ENCODE measurements around the gene EIF4B.
"Not testable (repeated sequence)": the region's sequence is repeated elsewhere in the genome, so short reads cannot be mapped to it uniquely, and the experiment has no call there.

The EIF4B gene

GRCh38 chr12:52980650-52981423 lies 25.4 kb upstream of the EIF4B start:
- Histone ChIP-seq H3K9ac (ENCODE audit: insufficient read length, low read depth) (no peak overlapping the region), H3K36me3 (ENCODE audit: insufficient read depth, insufficient read length, low read length) (no peaks in the 10 kb centered on the region), H3K4me3 (ENCODE audit: insufficient read length, low read depth) (no peak overlapping the region), H3K4me1 (ENCODE audit: insufficient read depth, insufficient read length) (peaks cover 11% of the 10 kb centered on the region), H3K9me3 (ENCODE audit: insufficient read depth, low read length) (no peaks in the 10 kb centered on the region), H3K27me3 (ENCODE audit: insufficient read depth, insufficient read length) (no peaks in the 10 kb centered on the region)
- TF ChIP-seq ZNF274 (IDR thresholded peaks at IDR 0.05; ENCODE audit: low read depth, low read length) (no peak), YY1 (IDR thresholded peaks at IDR 0.05; ENCODE audit: insufficient read depth, insufficient read length) (no peak), SUZ12 (IDR thresholded peaks at IDR 0.05; ENCODE audit: extremely low read depth, insufficient read depth, insufficient read length) (no peak)
- DNase-seq (ENCODE audit: low read depth, low spot score) = peak; percentile 97

- no peak for TF ChIP-seq YY1 (IDR thresholded peaks at IDR 0.05; ENCODE audit: insufficient read depth, insufficient read length)
- TF ChIP-seq SUZ12 (IDR thresholded peaks at IDR 0.05; ENCODE audit: extremely low read depth, insufficient read depth, insufficient read length) = no peak
- no peak for TF ChIP-seq ZNF274 (IDR thresholded peaks at IDR 0.05; ENCODE audit: low read depth, low read length)
- H3K9me3 ChIP-seq (ENCODE audit: insufficient read depth, low read length) = no peaks in the 10 kb centered on the region
- peaks cover 3% of the 10 kb centered on the region for H3K4me1 ChIP-seq (ENCODE audit: insufficient read depth, insufficient read length)
- H3K36me3 ChIP-seq (ENCODE audit: insufficient read depth, insufficient read length, low read length) = no peaks in the 10 kb centered on the region
- no peak overlapping the region for H3K4me3 ChIP-seq (ENCODE audit: insufficient read length, low read depth)
- DNase-seq (ENCODE audit: low read depth, low spot score) = no peak
- H3K9ac ChIP-seq (ENCODE audit: insufficient read length, low read depth) = no peak overlapping the region
- H3K27me3 ChIP-seq (ENCODE audit: insufficient read depth, insufficient read length) = no peaks in the 10 kb centered on the region
These were observed 22.1 kb upstream of the EIF4B start for GRCh38 chr12:52984136-52984535.

- TF ChIP-seq ZNF274 (IDR thresholded peaks at IDR 0.05; ENCODE audit: low read depth, low read length) (no peak), YY1 (IDR thresholded peaks at IDR 0.05; ENCODE audit: insufficient read depth, insufficient read length) (no peak), SUZ12 (IDR thresholded peaks at IDR 0.05; ENCODE audit: extremely low read depth, insufficient read depth, insufficient read length) (no peak)
- no peaks in the 10 kb centered on the region for H3K27me3 ChIP-seq (ENCODE audit: insufficient read depth, insufficient read length)
- DNase-seq (ENCODE audit: low read depth, low spot score) = no peak
These were observed 17.4 kb upstream of the EIF4B start for GRCh38 chr12:52988898-52989297.

GRCh38 chr12:52990206-52990605 lies 16.1 kb upstream of the EIF4B start:
- Histone ChIP-seq H3K9ac (ENCODE audit: insufficient read length, low read depth) (no peak overlapping the region), H3K27me3 (ENCODE audit: insufficient read depth, insufficient read length) (no peaks in the 10 kb centered on the region), H3K9me3 (ENCODE audit: insufficient read depth, low read length) (no peaks in the 10 kb centered on the region), H3K36me3 (ENCODE audit: insufficient read depth, insufficient read length, low read length) (no peaks in the 10 kb centered on the region), H3K4me1 (ENCODE audit: insufficient read depth, insufficient read length) (peaks cover 9% of the 10 kb centered on the region), H3K4me3 (ENCODE audit: insufficient read length, low read depth) (no peak overlapping the region)
- no peak for TF ChIP-seq YY1 (IDR thresholded peaks at IDR 0.05; ENCODE audit: insufficient read depth, insufficient read length)
- DNase-seq (ENCODE audit: low read depth, low spot score) = no peak

More at GRCh38 chr12:52988898-52989297, 17.4 kb upstream of the EIF4B start:
- Histone ChIP-seq H3K9me3 (ENCODE audit: insufficient read depth, low read length) (no peaks in the 10 kb centered on the region), H3K36me3 (ENCODE audit: insufficient read depth, insufficient read length, low read length) (no peaks in the 10 kb centered on the region), H3K4me1 (ENCODE audit: insufficient read depth, insufficient read length) (peaks cover 9% of the 10 kb centered on the region), H3K9ac (ENCODE audit: insufficient read length, low read depth) (no peak overlapping the region), H3K4me3 (ENCODE audit: insufficient read length, low read depth) (no peak overlapping the region)

GRCh38 chr12:52992240-52992639 lies 14.0 kb upstream of the EIF4B start:
- not testable (repeated sequence) for H3K27me3 ChIP-seq (ENCODE audit: insufficient read depth, insufficient read length); H3K4me3 ChIP-seq (ENCODE audit: insufficient read length, low read depth); DNase-seq (ENCODE audit: low read depth, low spot score); H3K9ac ChIP-seq (ENCODE audit: insufficient read length, low read depth); H3K9me3 ChIP-seq (ENCODE audit: insufficient read depth, low read length); H3K4me1 ChIP-seq (ENCODE audit: insufficient read depth, insufficient read length); H3K36me3 ChIP-seq (ENCODE audit: insufficient read depth, insufficient read length, low read length)

GRCh38 chr12:52992699-52993557 lies 13.3 kb upstream of the EIF4B start:
- DNase-seq (ENCODE audit: low read depth, low spot score) = no peak
- H3K9me3 ChIP-seq (ENCODE audit: insufficient read depth, low read length) = no peaks in the 10 kb centered on the region
- H3K36me3 ChIP-seq (ENCODE audit: insufficient read depth, insufficient read length, low read length) = no peaks in the 10 kb centered on the region
- TF ChIP-seq ZNF274 (IDR thresholded peaks at IDR 0.05; ENCODE audit: low read depth, low read length) = no peak
- TF ChIP-seq SUZ12 (IDR thresholded peaks at IDR 0.05; ENCODE audit: extremely low read depth, insufficient read depth, insufficient read length) = no peak
- TF ChIP-seq YY1 (IDR thresholded peaks at IDR 0.05; ENCODE audit: insufficient read depth, insufficient read length) = no peak
- peaks cover 9% of the 10 kb centered on the region for H3K4me1 ChIP-seq (ENCODE audit: insufficient read depth, insufficient read length)
- no peak overlapping the region for H3K4me3 ChIP-seq (ENCODE audit: insufficient read length, low read depth)
- H3K9ac ChIP-seq (ENCODE audit: insufficient read length, low read depth) = no peak overlapping the region
- no peaks in the 10 kb centered on the region for H3K27me3 ChIP-seq (ENCODE audit: insufficient read depth, insufficient read length)

GRCh38 chr12:52993558-52993869 lies 12.7 kb upstream of the EIF4B start:
- H3K9ac ChIP-seq (ENCODE audit: insufficient read length, low read depth) = no peak overlapping the region
- no peaks in the 10 kb centered on the region for H3K36me3 ChIP-seq (ENCODE audit: insufficient read depth, insufficient read length, low read length)
- H3K4me3 ChIP-seq (ENCODE audit: insufficient read length, low read depth) = no peak overlapping the region

More at GRCh38 chr12:52993558-52993869, 12.7 kb upstream of the EIF4B start:
- TF ChIP-seq SUZ12 (IDR thresholded peaks at IDR 0.05; ENCODE audit: extremely low read depth, insufficient read depth, insufficient read length) (no peak), YY1 (IDR thresholded peaks at IDR 0.05; ENCODE audit: insufficient read depth, insufficient read length) (no peak), ZNF274 (IDR thresholded peaks at IDR 0.05; ENCODE audit: low read depth, low read length) (no peak)
- Histone ChIP-seq H3K4me1 (ENCODE audit: insufficient read depth, insufficient read length) (peaks cover 9% of the 10 kb centered on the region), H3K9me3 (ENCODE audit: insufficient read depth, low read length) (no peaks in the 10 kb centered on the region), H3K27me3 (ENCODE audit: insufficient read depth, insufficient read length) (no peaks in the 10 kb centered on the region)
- no peak for DNase-seq (ENCODE audit: low read depth, low spot score)

Measured in NT2/D1 (cell line).